NCI-H2196 (cell line): ENCODE measurements around the gene ZCCHC8.
"Not testable (repeated sequence)": the region's sequence is repeated elsewhere in the genome, so short reads cannot be mapped to it uniquely, and the experiment has no call there.

Experiments
- DNase-seq: peaks from one replicate; lab custom pipeline; 2025; ENCODE audit not compliant: unreplicated experiment; lab: John Stamatoyannopoulos, UW

ZCCHC8 gene

GRCh38 chr12:122513028-122513427 is 12.3 kb upstream of the ZCCHC8 start:
- DNase-seq: not testable (repeated sequence)

- DNase-seq: no peak
Observed at GRCh38 chr12:122508163-122508562, 7.4 kb upstream of the ZCCHC8 start.

- no peak for DNase-seq
Observed at GRCh38 chr12:122506393-122506938, 5.7 kb upstream of the ZCCHC8 start.

- no peak for DNase-seq
Observed at GRCh38 chr12:122505419-122506051, 4.8 kb upstream of the ZCCHC8 start.

- no peak for DNase-seq
Observed at GRCh38 chr12:122503783-122504590, 3.3 kb upstream of the ZCCHC8 start.

GRCh38 chr12:122503147-122503751 is 2.5 kb upstream of the ZCCHC8 start:
- no peak for DNase-seq

GRCh38 chr12:122501489-122501989 is 807 bp upstream of the ZCCHC8 start:
- no peak for DNase-seq

- peak; percentile 36 for DNase-seq
Observed at GRCh38 chr12:122499991-122500684, 594 bp downstream of the ZCCHC8 start.

- DNase-seq: no peak
Observed at GRCh38 chr12:122495258-122495657, 5.5 kb downstream of the ZCCHC8 start.

GRCh38 chr12:122493222-122493621 is 7.5 kb downstream of the ZCCHC8 start:
- not testable (repeated sequence) for DNase-seq

- no peak for DNase-seq
Observed at GRCh38 chr12:122491991-122492390, 8.7 kb downstream of the ZCCHC8 start.

- DNase-seq: no peak
Observed at GRCh38 chr12:122489038-122489437, 11.7 kb downstream of the ZCCHC8 start.

GRCh38 chr12:122487807-122488206 is 12.9 kb downstream of the ZCCHC8 start:
- not testable (repeated sequence) for DNase-seq

GRCh38 chr12:122486805-122487426 is 13.8 kb downstream of the ZCCHC8 start:
- DNase-seq: no peak

GRCh38 chr12:122486360-122486759 is 14.4 kb downstream of the ZCCHC8 start:
- DNase-seq: not testable (repeated sequence)

GRCh38 chr12:122484385-122484784 is 16.3 kb downstream of the ZCCHC8 start:
- not testable (repeated sequence) for DNase-seq

GRCh38 chr12:122483969-122484368 is 16.8 kb downstream of the ZCCHC8 start:
- DNase-seq: no peak

GRCh38 chr12:122481861-122482260 is 18.9 kb downstream of the ZCCHC8 start:
- no peak for DNase-seq

GRCh38 chr12:122480753-122481152 is 20.0 kb downstream of the ZCCHC8 start:
- DNase-seq: no peak

GRCh38 chr12:122474324-122474716 is 26.4 kb downstream of the ZCCHC8 start:
- no peak for DNase-seq
